ENCODE data around the gene ATP8A2.
"Not testable (repeated sequence)": the region's sequence is repeated elsewhere in the genome, so short reads cannot be mapped to it uniquely, and the experiment has no call there.

Gene ATP8A2

DNA sequence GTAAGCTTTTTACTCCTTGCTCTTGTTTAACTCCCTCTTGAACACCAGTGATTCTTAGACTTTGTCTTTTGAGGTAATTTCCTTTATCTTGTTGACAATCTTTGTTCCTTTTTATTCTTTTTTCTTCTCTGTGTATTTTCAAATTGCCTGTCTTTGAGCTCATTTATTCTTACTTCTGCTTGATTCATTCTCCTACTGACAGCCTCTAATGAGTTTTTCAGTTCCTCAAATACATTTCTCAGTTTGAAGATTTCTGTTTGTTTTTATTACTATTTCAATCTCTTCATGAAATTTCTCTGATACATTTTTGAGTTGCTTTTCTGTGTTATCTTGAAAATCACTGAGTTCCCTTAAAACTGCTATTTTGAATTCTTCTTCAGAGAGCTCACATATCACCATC, 154.1 kb downstream of the ATP8A2 start:
- H3K79me2 ChIP-seq, result no peaks in the 10 kb centered on the region
- TF ChIP-seq, protein P1, sequence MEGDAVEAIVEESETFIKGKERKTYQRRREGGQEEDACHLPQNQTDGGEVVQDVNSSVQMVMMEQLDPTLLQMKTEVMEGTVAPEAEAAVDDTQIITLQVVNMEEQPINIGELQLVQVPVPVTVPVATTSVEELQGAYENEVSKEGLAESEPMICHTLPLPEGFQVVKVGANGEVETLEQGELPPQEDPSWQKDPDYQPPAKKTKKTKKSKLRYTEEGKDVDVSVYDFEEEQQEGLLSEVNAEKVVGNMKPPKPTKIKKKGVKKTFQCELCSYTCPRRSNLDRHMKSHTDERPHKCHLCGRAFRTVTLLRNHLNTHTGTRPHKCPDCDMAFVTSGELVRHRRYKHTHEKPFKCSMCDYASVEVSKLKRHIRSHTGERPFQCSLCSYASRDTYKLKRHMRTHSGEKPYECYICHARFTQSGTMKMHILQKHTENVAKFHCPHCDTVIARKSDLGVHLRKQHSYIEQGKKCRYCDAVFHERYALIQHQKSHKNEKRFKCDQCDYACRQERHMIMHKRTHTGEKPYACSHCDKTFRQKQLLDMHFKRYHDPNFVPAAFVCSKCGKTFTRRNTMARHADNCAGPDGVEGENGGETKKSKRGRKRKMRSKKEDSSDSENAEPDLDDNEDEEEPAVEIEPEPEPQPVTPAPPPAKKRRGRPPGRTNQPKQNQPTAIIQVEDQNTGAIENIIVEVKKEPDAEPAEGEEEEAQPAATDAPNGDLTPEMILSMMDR (IDR thresholded peaks at IDR 0.05), result no peak
- H3K9me3 ChIP-seq (ENCODE audit: control insufficient read depth, low read length), result no peaks in the 10 kb centered on the region
- H3K4me1 ChIP-seq, result no peaks in the 10 kb centered on the region
- no peak overlapping the region for H3K9ac ChIP-seq
- H3K27me3 ChIP-seq (ENCODE audit: control insufficient read depth, insufficient read depth, low read length), result no peaks in the 10 kb centered on the region
- H2AFZ ChIP-seq, result no peak overlapping the region
- no peak overlapping the region for H3K4me3 ChIP-seq (ENCODE audit: low read depth, low read length)
- no peak overlapping the region for H3K4me2 ChIP-seq (ENCODE audit: low read length)
- H3K36me3 ChIP-seq (ENCODE audit: control insufficient read depth, insufficient read depth, low read length), result no peaks in the 10 kb centered on the region
- no peak overlapping the region for H3K27ac ChIP-seq

DNA sequence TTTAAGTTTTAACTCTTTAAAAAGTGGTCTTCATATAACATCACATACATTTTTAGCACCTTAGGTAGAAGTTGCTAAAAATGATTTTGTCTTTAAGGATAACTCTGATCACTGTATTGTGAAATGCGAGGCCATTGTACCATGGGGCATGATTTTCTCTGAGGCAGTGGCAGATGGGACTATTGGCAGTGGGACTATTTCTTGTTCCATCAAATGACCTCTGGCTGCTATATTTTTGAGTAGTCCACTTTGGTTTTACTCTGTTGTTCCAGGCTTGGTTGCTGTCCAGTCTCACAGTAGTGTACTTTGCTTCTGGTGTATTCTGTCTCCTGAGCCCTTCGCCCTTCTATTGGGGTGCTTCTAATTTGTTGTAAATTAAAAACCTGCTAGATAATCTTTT, 156.5 kb downstream of the ATP8A2 start:
- H3K9me3 ChIP-seq (ENCODE audit: control insufficient read depth, low read length), result no peaks in the 10 kb centered on the region
- H3K9ac ChIP-seq, result no peak overlapping the region
- no peak overlapping the region for H3K4me2 ChIP-seq (ENCODE audit: low read length)
- H3K27me3 ChIP-seq (ENCODE audit: control insufficient read depth, insufficient read depth, low read length), result no peaks in the 10 kb centered on the region
- no peaks in the 10 kb centered on the region for H3K4me1 ChIP-seq
- TF ChIP-seq, protein P1 (IDR thresholded peaks at IDR 0.05), result no peak
- no peaks in the 10 kb centered on the region for H3K79me2 ChIP-seq
- H3K36me3 ChIP-seq (ENCODE audit: control insufficient read depth, insufficient read depth, low read length), result no peaks in the 10 kb centered on the region
- H3K27ac ChIP-seq, result no peak overlapping the region
- H3K4me3 ChIP-seq (ENCODE audit: low read depth, low read length), result no peak overlapping the region
- no peak overlapping the region for H2AFZ ChIP-seq

GRCh38 chr13:25529425-25529824, 157.7 kb downstream of the ATP8A2 start:
- Histone ChIP-seq H3K36me3 (ENCODE audit: control insufficient read depth, insufficient read depth, low read length) (no peaks in the 10 kb centered on the region), H3K4me3 (ENCODE audit: low read depth, low read length) (no peak overlapping the region), H3K27me3 (ENCODE audit: control insufficient read depth, insufficient read depth, low read length) (no peaks in the 10 kb centered on the region), H3K4me2 (ENCODE audit: low read length) (no peak overlapping the region), H3K79me2 (no peaks in the 10 kb centered on the region), H3K27ac (no peak overlapping the region), H2AFZ (no peak overlapping the region), H3K9ac (no peak overlapping the region), H3K9me3 (ENCODE audit: control insufficient read depth, low read length) (no peaks in the 10 kb centered on the region), H3K4me1 (no peaks in the 10 kb centered on the region)
- TF ChIP-seq, protein P1 (IDR thresholded peaks at IDR 0.05), result no peak

- Histone ChIP-seq H3K79me2 (no peaks in the 10 kb centered on the region), H3K36me3 (ENCODE audit: control insufficient read depth, insufficient read depth, low read length) (no peaks in the 10 kb centered on the region), H3K27me3 (ENCODE audit: control insufficient read depth, insufficient read depth, low read length) (no peaks in the 10 kb centered on the region), H3K9ac (no peak overlapping the region), H3K9me3 (ENCODE audit: control insufficient read depth, low read length) (no peaks in the 10 kb centered on the region), H3K4me1 (no peaks in the 10 kb centered on the region), H2AFZ (no peak overlapping the region), H3K4me2 (ENCODE audit: low read length) (no peak overlapping the region), H3K4me3 (ENCODE audit: low read depth, low read length) (no peak overlapping the region), H3K27ac (no peak overlapping the region)
- TF ChIP-seq, protein P1 (IDR thresholded peaks at IDR 0.05), result no peak
These were observed 166.5 kb downstream of the ATP8A2 start for GRCh38 chr13:25538276-25538675.

- H2AFZ ChIP-seq, result no peak overlapping the region
- no peaks in the 10 kb centered on the region for H3K4me1 ChIP-seq
- TF ChIP-seq, protein P1 (IDR thresholded peaks at IDR 0.05), result no peak
- H3K27me3 ChIP-seq (ENCODE audit: control insufficient read depth, insufficient read depth, low read length), result no peaks in the 10 kb centered on the region
- H3K9ac ChIP-seq, result no peak overlapping the region
- H3K9me3 ChIP-seq (ENCODE audit: control insufficient read depth, low read length), result no peaks in the 10 kb centered on the region
- H3K79me2 ChIP-seq, result no peaks in the 10 kb centered on the region
- H3K4me3 ChIP-seq (ENCODE audit: low read depth, low read length), result no peak overlapping the region
- H3K36me3 ChIP-seq (ENCODE audit: control insufficient read depth, insufficient read depth, low read length), result no peaks in the 10 kb centered on the region
- no peak overlapping the region for H3K27ac ChIP-seq
- no peak overlapping the region for H3K4me2 ChIP-seq (ENCODE audit: low read length)
These were observed 169.8 kb downstream of the ATP8A2 start for GRCh38 chr13:25541434-25542123.

- H3K4me1 ChIP-seq; H3K9me3 ChIP-seq (ENCODE audit: control insufficient read depth, low read length); H3K4me3 ChIP-seq (ENCODE audit: low read depth, low read length); H3K4me2 ChIP-seq (ENCODE audit: low read length); H2AFZ ChIP-seq; H3K79me2 ChIP-seq; H3K9ac ChIP-seq; H3K27ac ChIP-seq; H3K27me3 ChIP-seq (ENCODE audit: control insufficient read depth, insufficient read depth, low read length); H3K36me3 ChIP-seq (ENCODE audit: control insufficient read depth, insufficient read depth, low read length): not testable (repeated sequence)
These were observed 177.2 kb downstream of the ATP8A2 start for GRCh38 chr13:25548991-25549390.

Data from parathyroid adenoma (tissue), 2 donors.